CD14-positive monocyte (primary cell): Measurements from ENCODE around the gene PRKACA. TPM values are rescaled to one million over a fixed set of nuclear protein-coding genes. Genes with fewer than 3 reads are reported as not detected.

Experiments used
- DNase-seq, 3 donors: peaks; one replicate each; pipeline ENCODE4 v3.0.0-alpha.2; 2011 to 2022
- H2AFZ ChIP-seq: 2 replicates; pipeline ENCODE4 v1.6.0; 2012; ENCODE audit warnings: mild to moderate bottlenecking, low read depth, low read length, inconsistent platforms; ENCODE audit not compliant: insufficient read depth, poor library complexity, severe bottlenecking
- H3K27ac ChIP-seq, 2 donors: 1 replicate in 1 of 2; 2 replicates in 1 of 2; pipeline ENCODE4 v1.5.1; 2012 to 2013; ENCODE audit warnings: low read length in 2 of 2, control low read depth in 1 of 2, inconsistent platforms in 1 of 2, low read depth in 1 of 2, mild to moderate bottlenecking in 1 of 2
- H3K27me3 ChIP-seq, 2 donors: one replicate each; pipeline versions ENCODE4 v1.6.0 to v1.6.1; 2011 to 2013; ENCODE audit warnings: low read length in 2 of 2; ENCODE audit not compliant: control insufficient read depth in 2 of 2, insufficient read depth in 2 of 2
- H3K36me3 ChIP-seq, 2 donors: replicated peaks in 1 of 2; 1 replicate in 1 of 2; 2 replicates in 1 of 2; pipeline versions ENCODE4 v1.5.1 to v1.6.1; 2012 to 2013; ENCODE audit warnings: low read length in 2 of 2, control low read depth in 1 of 2, inconsistent platforms in 1 of 2, mild to moderate bottlenecking in 1 of 2; ENCODE audit not compliant: insufficient read depth in 2 of 2, control insufficient read depth in 1 of 2
- H3K4me1 ChIP-seq, 2 donors: 1 replicate in 1 of 2; 2 replicates in 1 of 2; pipeline versions ENCODE4 v1.5.1 to v1.6.1; 2012 to 2013; ENCODE audit warnings: low read length in 2 of 2, control low read depth in 1 of 2, inconsistent platforms in 1 of 2, mild to moderate bottlenecking in 1 of 2, moderate library complexity in 1 of 2; ENCODE audit not compliant: insufficient read depth in 2 of 2, control insufficient read depth in 1 of 2
- H3K4me2 ChIP-seq: replicated peaks from 2 replicates; pipeline ENCODE3; 2012; ENCODE audit warnings: low read length, moderate library complexity, mild to moderate bottlenecking; ENCODE audit not compliant: poor library complexity, severe bottlenecking; ENCODE audit errors: extremely low read depth
- H3K4me3 ChIP-seq, 3 experiments: fragments of 200-600 bp in 1 of 3; sonication (generic) in 1 of 3; replicated peaks in 1 of 3; 1 replicate in 2 of 3; 2 replicates in 1 of 3; pipeline ENCODE4 v1.5.1; 2011 to 2013; ENCODE audit warnings: low read length in 3 of 3, mild to moderate bottlenecking in 3 of 3, control low read depth in 2 of 3, low read depth in 2 of 3, inconsistent platforms in 1 of 3, moderate library complexity in 1 of 3
- H3K79me2 ChIP-seq: 2 replicates; pipeline ENCODE4 v1.6.0; 2012; ENCODE audit warnings: mild to moderate bottlenecking, control low read depth, inconsistent platforms, low read length, moderate library complexity; ENCODE audit not compliant: insufficient read depth
- H3K9ac ChIP-seq: 2 replicates; pipeline ENCODE4 v1.6.0; 2017; ENCODE audit warnings: low read length, mild to moderate bottlenecking; ENCODE audit not compliant: insufficient read depth, poor library complexity, severe bottlenecking
- H3K9me3 ChIP-seq, 2 donors: replicated peaks in 1 of 2; 1 replicate in 1 of 2; 2 replicates in 1 of 2; pipeline versions ENCODE4 v1.5.1 to v1.6.1; 2012 to 2013; ENCODE audit warnings: low read length in 2 of 2, control low read depth in 1 of 2; ENCODE audit not compliant: control insufficient read depth in 1 of 2, insufficient read depth in 1 of 2
- H4K20me1 ChIP-seq: 2 replicates; pipeline ENCODE4 v1.6.0; 2012; ENCODE audit warnings: mild to moderate bottlenecking, low read length, control low read depth, moderate library complexity; ENCODE audit not compliant: insufficient read depth
- H3K27ac Mint-ChIP-seq, 7 donors: one replicate each; pipeline ENCODE4 v1.8.0; 2020; ENCODE audit warnings: mild to moderate bottlenecking in 7 of 7, mixed read lengths in 7 of 7, moderate library complexity in 6 of 7, inconsistent platforms in 2 of 7
- H3K27me3 Mint-ChIP-seq, 3 donors: one replicate each; pipeline ENCODE4 v1.8.0; 2021 to 2022; ENCODE audit warnings: low read depth in 3 of 3, mild to moderate bottlenecking in 3 of 3, mixed read lengths in 3 of 3, moderate library complexity in 3 of 3, inconsistent platforms in 1 of 3
- H3K36me3 Mint-ChIP-seq, 2 donors: one replicate each; pipeline ENCODE4 v1.8.0; 2020; ENCODE audit warnings: mixed read lengths in 2 of 2, inconsistent platforms in 1 of 2, mild to moderate bottlenecking in 1 of 2
- H3K4me1 Mint-ChIP-seq: one replicate; pipeline ENCODE4 v1.8.0; 2020; ENCODE audit warnings: mild to moderate bottlenecking, mixed read lengths
- H3K4me3 Mint-ChIP-seq, 2 donors: one replicate each; pipeline ENCODE4 v1.8.0; 2020; ENCODE audit warnings: mild to moderate bottlenecking in 2 of 2, mixed read lengths in 2 of 2, moderate library complexity in 1 of 2
- H3K9me3 Mint-ChIP-seq, 7 donors: one replicate each; pipeline ENCODE4 v1.8.0; 2020 to 2022; ENCODE audit warnings: mixed read lengths in 7 of 7, mild to moderate bottlenecking in 6 of 7, moderate library complexity in 6 of 7, inconsistent platforms in 2 of 7
- WGBS: methylation state at CpG from one replicate; pipeline ENCODE4 v1.1.5; 2013; ENCODE audit warnings: missing lambda C conversion rate; ENCODE audit not compliant: insufficient coverage; 5-methylcytosine and 5-hydroxymethylcytosine counted together
- intact Hi-C, 2 donors: fragments of 100-400 bp; cut with micrococcal nuclease; formaldehyde crosslinking; loops; one replicate each; pipeline versions ENCODE4 v1.15.0 to v1.15.1; 2023
- polyA plus RNA-seq, 3 donors: library from polyadenylated mRNA; depleted of rRNA in 1 of 3; unstranded in 2 of 3; stranded (reverse) in 1 of 3; fragments of 300-500 nt in 2 of 3; fragments of >200 nt in 1 of 3; fragmentation: Illumina TruSeq in 2 of 3; gene quantifications; 1 replicate in 2 of 3; 2 replicates in 1 of 3; pipeline ENCODE4 v1.2.3, GENCODE V29; 2012 to 2021
- TF ChIP-seq, protein P1 (sequence below): fragments of 200-600 bp; IDR thresholded peaks from one replicate; pipeline ENCODE4 v1.8.0; 2022; ENCODE audit warnings: antibody characterized with exemption, mild to moderate bottlenecking

PRKACA gene
- polyA plus RNA-seq, 3 donors = 2.0 to 231 (median 3.8) TPM

DNA sequence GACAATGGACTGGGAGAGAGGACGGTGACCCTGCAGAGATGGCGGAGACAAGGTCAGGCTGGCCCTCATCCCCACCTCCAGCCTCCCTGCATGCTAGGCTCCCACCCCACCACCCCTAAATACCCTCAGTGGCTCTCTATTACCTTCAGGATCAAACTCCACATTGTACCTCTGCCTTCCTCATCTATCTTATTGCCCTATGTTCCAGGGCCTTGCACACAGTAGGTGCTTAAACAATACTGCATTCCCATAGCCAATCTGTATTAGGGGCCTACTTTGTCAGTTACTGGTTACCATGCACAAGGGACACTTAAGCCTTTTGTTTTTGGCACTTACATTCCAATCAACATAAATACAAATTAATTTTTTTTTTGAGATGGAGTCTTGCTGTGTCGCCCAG is 62.2 kb downstream of the PRKACA start:
- Histone ChIP-seq H3K27ac (no peak overlapping the region), H3K36me3 (peaks cover 21 to 27% of the 10 kb centered on the region in 2 donors), H2AFZ (no peak overlapping the region), H3K4me1 (peaks cover 6 to 9% of the 10 kb centered on the region in 2 donors), H3K79me2 (no peaks in the 10 kb centered on the region), H3K9me3 (peaks cover 8 to 10% of the 10 kb centered on the region in 2 donors), H3K9ac (no peak overlapping the region), H3K4me3 (no peak overlapping the region), H4K20me1 (no peaks in the 10 kb centered on the region), H3K27me3 (peaks cover 16 to 46% of the 10 kb centered on the region in 2 donors), H3K4me2 (no peak overlapping the region)
- Mint-ChIP-seq H3K27me3 (peaks cover 52 to 64% (median 56%) of the 10 kb centered on the region in 3 donors), H3K27ac (peak overlapping the region in 1 of 7 donors; percentile 49), H3K36me3 (peaks cover 30% of the 10 kb centered on the region in 2 donors), H3K9me3 (peaks cover 5 to 23% (median 9%) of the 10 kb centered on the region in 7 donors), H3K4me1 (peaks cover 20% of the 10 kb centered on the region), H3K4me3 (no peak overlapping the region)
- no peak for DNase-seq
- TF ChIP-seq, protein P1, sequence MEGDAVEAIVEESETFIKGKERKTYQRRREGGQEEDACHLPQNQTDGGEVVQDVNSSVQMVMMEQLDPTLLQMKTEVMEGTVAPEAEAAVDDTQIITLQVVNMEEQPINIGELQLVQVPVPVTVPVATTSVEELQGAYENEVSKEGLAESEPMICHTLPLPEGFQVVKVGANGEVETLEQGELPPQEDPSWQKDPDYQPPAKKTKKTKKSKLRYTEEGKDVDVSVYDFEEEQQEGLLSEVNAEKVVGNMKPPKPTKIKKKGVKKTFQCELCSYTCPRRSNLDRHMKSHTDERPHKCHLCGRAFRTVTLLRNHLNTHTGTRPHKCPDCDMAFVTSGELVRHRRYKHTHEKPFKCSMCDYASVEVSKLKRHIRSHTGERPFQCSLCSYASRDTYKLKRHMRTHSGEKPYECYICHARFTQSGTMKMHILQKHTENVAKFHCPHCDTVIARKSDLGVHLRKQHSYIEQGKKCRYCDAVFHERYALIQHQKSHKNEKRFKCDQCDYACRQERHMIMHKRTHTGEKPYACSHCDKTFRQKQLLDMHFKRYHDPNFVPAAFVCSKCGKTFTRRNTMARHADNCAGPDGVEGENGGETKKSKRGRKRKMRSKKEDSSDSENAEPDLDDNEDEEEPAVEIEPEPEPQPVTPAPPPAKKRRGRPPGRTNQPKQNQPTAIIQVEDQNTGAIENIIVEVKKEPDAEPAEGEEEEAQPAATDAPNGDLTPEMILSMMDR = no peak
- intact Hi-C loops = no loop called here
- 92% methylated on average over 2 of the region's 3 CpGs for WGBS

DNA sequence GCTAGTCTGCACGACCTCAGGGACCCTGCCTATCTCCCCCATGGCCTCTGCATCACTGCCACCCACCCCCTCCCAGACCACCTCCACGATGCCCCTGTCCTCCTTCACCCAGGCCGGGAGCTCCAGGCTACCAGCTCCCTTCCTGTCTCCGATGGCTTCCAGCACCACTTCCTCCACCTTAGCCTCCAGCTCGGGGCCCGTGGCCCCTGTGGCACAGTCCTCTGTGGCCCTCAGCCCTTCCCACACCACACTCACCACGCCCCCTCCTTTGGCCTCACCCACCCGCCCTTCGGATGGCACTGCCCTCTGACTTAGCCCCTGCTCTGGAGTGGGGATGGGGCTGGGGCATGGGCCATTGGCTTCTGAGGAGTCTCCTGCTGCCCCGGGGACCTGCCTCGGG is 62.8 kb downstream of the PRKACA start:
- Histone ChIP-seq H3K4me2 (no peak overlapping the region), H3K9me3 (peaks cover 8 to 10% of the 10 kb centered on the region in 2 donors), H3K79me2 (no peaks in the 10 kb centered on the region), H3K36me3 (peaks cover 27 to 34% of the 10 kb centered on the region in 2 donors), H4K20me1 (no peaks in the 10 kb centered on the region), H3K27ac (no peak overlapping the region), H2AFZ (no peak overlapping the region), H3K9ac (no peak overlapping the region), H3K4me1 (peaks cover 6 to 9% of the 10 kb centered on the region in 2 donors), H3K27me3 (peaks cover 15 to 40% of the 10 kb centered on the region in 2 donors), H3K4me3 (no peak overlapping the region)
- peaks cover 5 to 23% (median 9%) of the 10 kb centered on the region in 7 donors for H3K9me3 Mint-ChIP-seq
- H3K4me1 Mint-ChIP-seq = peaks cover 20% of the 10 kb centered on the region
- WGBS = 5% methylated on average over 4 of the region's 11 CpGs
- TF ChIP-seq, protein P1 = no peak
- DNase-seq = no peak
- H3K27ac Mint-ChIP-seq = peak overlapping the region in 1 of 7 donors; percentile 42
- H3K4me3 Mint-ChIP-seq = no peak overlapping the region
- intact Hi-C loops = no loop called here
- peaks cover 36 to 37% of the 10 kb centered on the region in 2 donors for H3K36me3 Mint-ChIP-seq
- peaks cover 51 to 59% (median 53%) of the 10 kb centered on the region in 3 donors for H3K27me3 Mint-ChIP-seq
